Activated CD8-positive, alpha-beta T cell treated with anti-CD3 and anti-CD28 coated beads for 36 hours (primary cell): Measurements from ENCODE around the gene NPC1. TPM values are rescaled to one million over a fixed set of nuclear protein-coding genes. Genes with fewer than 3 reads are reported as not detected.

ENCODE experiments used
- ATAC-seq: fragments of 200-7000 bp; cut with Tn5 transposase; one replicate; pipeline ENCODE4 v1.10.0; 2021; ENCODE audit warnings: mild to moderate bottlenecking, moderate library complexity
- CTCF ChIA-PET: fragments of 350-600 bp; sonication (Branson Sonifier 250); formaldehyde crosslinking; loops from one replicate; lab custom pipeline; 2021; ENCODE audit warnings: antibody characterized with exemption; lab: Charles Lee
- POLR2A ChIA-PET: fragments of 350-600 bp; sonication (Branson Sonifier 250); formaldehyde crosslinking; loops from one replicate; lab custom pipeline; 2021; ENCODE audit warnings: antibody characterized with exemption; lab: Charles Lee
- DNase-seq: peaks from one replicate; pipeline ENCODE4 v3.0.0-alpha.2; 2020
- H3K27ac Mint-ChIP-seq: one replicate; pipeline ENCODE4 v1.8.0; 2021; ENCODE audit warnings: mild to moderate bottlenecking, mixed read lengths
- H3K27me3 Mint-ChIP-seq: one replicate; pipeline ENCODE4 v1.8.0; 2021; ENCODE audit warnings: mixed read lengths
- H3K36me3 Mint-ChIP-seq: one replicate; pipeline ENCODE4 v1.8.0; 2021; ENCODE audit warnings: low read depth, mixed read lengths
- H3K4me1 Mint-ChIP-seq: one replicate; pipeline ENCODE4 v1.8.0; 2021; ENCODE audit warnings: low read depth, mixed read lengths
- H3K4me3 Mint-ChIP-seq: one replicate; pipeline ENCODE4 v1.8.0; 2021; ENCODE audit warnings: mild to moderate bottlenecking, moderate library complexity, mixed read lengths
- H3K9me3 Mint-ChIP-seq: one replicate; pipeline ENCODE4 v1.8.0; 2021; ENCODE audit warnings: mixed read lengths
- intact Hi-C: fragments of 100-400 bp; cut with micrococcal nuclease; formaldehyde crosslinking; loops from one replicate; pipeline ENCODE4 v1.10.0; 2022
- total RNA-seq, 2 experiments: library from RNA; stranded (reverse); gene quantifications; one replicate each; pipeline ENCODE4 v1.2.3, GENCODE V29; 2021
- TF ChIP-seq, protein P1 (sequence below): fragments of 200-600 bp; IDR thresholded peaks from one replicate; pipeline ENCODE4 v1.8.0; 2022; ENCODE audit warnings: antibody characterized with exemption, mild to moderate bottlenecking

Gene NPC1
- total RNA-seq, 2 experiments from 2014 or later, result 21.5 to 22.9 TPM

GRCh38 chr18:23541349-23542093, 44.8 kb downstream of the NPC1 start:
- Mint-ChIP-seq H3K9me3 (no peaks in the 10 kb centered on the region), H3K4me1 (peaks cover 31% of the 10 kb centered on the region), H3K4me3 (no peak overlapping the region), H3K27ac (peak overlapping the region; percentile 44), H3K36me3 (peaks cover 46% of the 10 kb centered on the region), H3K27me3 (no peaks in the 10 kb centered on the region)
- ATAC-seq (peak; percentile 41), DNase-seq (no peak)
- CTCF ChIA-PET, result interaction anchor here (1.1 to 2.4 kb wide), 3 partner anchors 25 to 162 kb away, joined by 4 to 13 read pairs (median 7); no protein-coding TSS in a partner anchor
- POLR2A ChIA-PET, result no interaction called here
- TF ChIP-seq, protein P1, sequence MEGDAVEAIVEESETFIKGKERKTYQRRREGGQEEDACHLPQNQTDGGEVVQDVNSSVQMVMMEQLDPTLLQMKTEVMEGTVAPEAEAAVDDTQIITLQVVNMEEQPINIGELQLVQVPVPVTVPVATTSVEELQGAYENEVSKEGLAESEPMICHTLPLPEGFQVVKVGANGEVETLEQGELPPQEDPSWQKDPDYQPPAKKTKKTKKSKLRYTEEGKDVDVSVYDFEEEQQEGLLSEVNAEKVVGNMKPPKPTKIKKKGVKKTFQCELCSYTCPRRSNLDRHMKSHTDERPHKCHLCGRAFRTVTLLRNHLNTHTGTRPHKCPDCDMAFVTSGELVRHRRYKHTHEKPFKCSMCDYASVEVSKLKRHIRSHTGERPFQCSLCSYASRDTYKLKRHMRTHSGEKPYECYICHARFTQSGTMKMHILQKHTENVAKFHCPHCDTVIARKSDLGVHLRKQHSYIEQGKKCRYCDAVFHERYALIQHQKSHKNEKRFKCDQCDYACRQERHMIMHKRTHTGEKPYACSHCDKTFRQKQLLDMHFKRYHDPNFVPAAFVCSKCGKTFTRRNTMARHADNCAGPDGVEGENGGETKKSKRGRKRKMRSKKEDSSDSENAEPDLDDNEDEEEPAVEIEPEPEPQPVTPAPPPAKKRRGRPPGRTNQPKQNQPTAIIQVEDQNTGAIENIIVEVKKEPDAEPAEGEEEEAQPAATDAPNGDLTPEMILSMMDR, result no peak
- intact Hi-C loops, result no loop called here

DNA sequence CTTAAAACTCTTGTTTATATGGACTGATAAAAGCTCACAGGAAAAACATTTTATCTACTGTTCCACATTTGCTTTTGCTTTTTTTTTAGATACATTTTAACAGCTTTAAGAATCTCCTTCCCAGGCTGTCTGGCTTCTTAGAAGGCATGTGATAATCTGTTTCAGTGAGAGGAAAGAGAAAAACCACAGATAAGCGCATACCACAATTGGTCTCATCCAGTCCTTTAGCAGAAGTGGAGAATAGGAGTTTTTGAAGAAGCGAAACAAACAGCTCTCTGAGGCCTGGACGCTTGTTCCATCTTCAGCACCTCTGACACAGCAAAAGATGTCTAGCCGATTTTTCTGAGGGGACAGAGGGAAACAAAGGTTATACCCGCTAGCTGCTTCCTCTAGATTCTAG, 45.4 kb downstream of the NPC1 start:
- intact Hi-C loops, result no loop called here
- Mint-ChIP-seq H3K27me3 (no peaks in the 10 kb centered on the region), H3K4me3 (no peak overlapping the region), H3K4me1 (peaks cover 28% of the 10 kb centered on the region), H3K9me3 (no peaks in the 10 kb centered on the region), H3K27ac (peak overlapping the region; percentile 44), H3K36me3 (peaks cover 50% of the 10 kb centered on the region)
- CTCF ChIA-PET, result interaction anchor here (0.7 to 2.4 kb wide), 4 partner anchors 24 to 378 kb away, joined by 3 to 13 read pairs (median 4); no protein-coding TSS in a partner anchor
- POLR2A ChIA-PET, result no interaction called here
- DNase-seq (peak; percentile 13), ATAC-seq (peak; percentile 66)
- TF ChIP-seq, protein P1, result no peak

DNA sequence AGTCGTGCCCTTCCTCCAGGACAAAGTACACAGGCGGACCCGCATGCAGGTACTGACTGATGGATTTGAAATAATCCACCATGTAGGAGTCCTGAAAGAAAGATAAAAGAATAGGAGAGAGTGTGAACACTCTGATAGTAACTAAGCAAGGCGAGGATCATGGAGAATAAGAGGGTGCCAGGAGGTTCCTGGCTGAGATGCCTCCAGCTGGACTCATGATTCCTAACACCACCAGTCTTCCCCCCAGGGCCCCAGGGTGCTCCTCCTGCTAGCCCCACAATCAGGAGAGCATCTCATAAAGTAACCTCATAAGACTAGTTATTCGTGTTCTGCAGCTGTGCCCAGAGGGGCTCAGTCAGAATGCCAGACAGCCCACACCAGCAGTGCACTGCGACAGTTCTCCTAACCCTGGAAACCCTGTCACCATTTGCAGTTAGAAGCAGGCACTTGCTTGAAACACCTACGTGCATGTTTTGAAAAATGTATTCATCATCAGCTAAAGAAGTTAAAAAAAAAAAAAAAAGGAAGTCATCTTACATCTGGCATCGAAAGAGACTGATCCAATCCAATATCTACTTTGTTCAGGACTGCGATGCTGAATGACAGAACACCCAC, 46.3 kb downstream of the NPC1 start:
- Mint-ChIP-seq H3K4me1 (peaks cover 28% of the 10 kb centered on the region), H3K4me3 (no peak overlapping the region), H3K36me3 (peaks cover 55% of the 10 kb centered on the region), H3K9me3 (no peaks in the 10 kb centered on the region), H3K27ac (peak overlapping the region; percentile 44), H3K27me3 (no peaks in the 10 kb centered on the region)
- intact Hi-C loops, result no loop called here
- no peak for DNase-seq
- TF ChIP-seq, protein P1, result no peak
- ATAC-seq, result no peak
- POLR2A ChIA-PET, result interaction anchor here (2.0 kb wide), 1 partner anchor 45 kb away, joined by 6 read pairs; no protein-coding TSS in a partner anchor
- CTCF ChIA-PET, result interaction anchor here (0.7 to 2.4 kb wide), 4 partner anchors 24 to 379 kb away, joined by 3 to 13 read pairs (median 4); no protein-coding TSS in a partner anchor

GRCh38 chr18:23539296-23539695, 47.0 kb downstream of the NPC1 start:
- Mint-ChIP-seq H3K4me3 (no peak overlapping the region), H3K36me3 (peaks cover 56% of the 10 kb centered on the region), H3K27ac (peak overlapping the region; percentile 58), H3K27me3 (no peaks in the 10 kb centered on the region), H3K9me3 (no peaks in the 10 kb centered on the region), H3K4me1 (peaks cover 28% of the 10 kb centered on the region)
- intact Hi-C loops, result no loop called here
- ChIA-PET POLR2A (interaction anchor here (2.0 kb wide), 1 partner anchor 46 kb away, joined by 6 read pairs; no protein-coding TSS in a partner anchor), CTCF (interaction anchor here (1.0 kb wide), 1 partner anchor 24 kb away, joined by 4 read pairs; no protein-coding TSS in a partner anchor)
- TF ChIP-seq, protein P1, result no peak
- ATAC-seq, result no peak
- DNase-seq, result no peak
